LNCaP clone FGC (cell line): ENCODE results near the gene UNCX.

Source experiments
- DNase-seq: peaks from one replicate; pipeline ENCODE4 v3.0.0-alpha.2; 2011; ENCODE audit warnings: low read depth
- H3K4me3 ChIP-seq: 2 replicates; pipeline ENCODE4 v1.5.1; 2011; ENCODE audit warnings: mild to moderate bottlenecking, low read depth, low read length, control low read depth
- TF ChIP-seq, protein P1 (sequence below): IDR thresholded peaks from 2 replicates; pipeline ENCODE4 v1.5.1; 2012; ENCODE audit warnings: mild to moderate bottlenecking; ENCODE audit not compliant: control insufficient read depth, insufficient read depth; ENCODE audit errors: extremely low read depth

Gene UNCX

GRCh38 chr7:1226186-1226901, 6.3 kb upstream of the UNCX start:
- TF ChIP-seq, protein P1, sequence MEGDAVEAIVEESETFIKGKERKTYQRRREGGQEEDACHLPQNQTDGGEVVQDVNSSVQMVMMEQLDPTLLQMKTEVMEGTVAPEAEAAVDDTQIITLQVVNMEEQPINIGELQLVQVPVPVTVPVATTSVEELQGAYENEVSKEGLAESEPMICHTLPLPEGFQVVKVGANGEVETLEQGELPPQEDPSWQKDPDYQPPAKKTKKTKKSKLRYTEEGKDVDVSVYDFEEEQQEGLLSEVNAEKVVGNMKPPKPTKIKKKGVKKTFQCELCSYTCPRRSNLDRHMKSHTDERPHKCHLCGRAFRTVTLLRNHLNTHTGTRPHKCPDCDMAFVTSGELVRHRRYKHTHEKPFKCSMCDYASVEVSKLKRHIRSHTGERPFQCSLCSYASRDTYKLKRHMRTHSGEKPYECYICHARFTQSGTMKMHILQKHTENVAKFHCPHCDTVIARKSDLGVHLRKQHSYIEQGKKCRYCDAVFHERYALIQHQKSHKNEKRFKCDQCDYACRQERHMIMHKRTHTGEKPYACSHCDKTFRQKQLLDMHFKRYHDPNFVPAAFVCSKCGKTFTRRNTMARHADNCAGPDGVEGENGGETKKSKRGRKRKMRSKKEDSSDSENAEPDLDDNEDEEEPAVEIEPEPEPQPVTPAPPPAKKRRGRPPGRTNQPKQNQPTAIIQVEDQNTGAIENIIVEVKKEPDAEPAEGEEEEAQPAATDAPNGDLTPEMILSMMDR = no peak
- no peak for DNase-seq
- no peak overlapping the region for H3K4me3 ChIP-seq

GRCh38 chr7:1227071-1227804, 5.4 kb upstream of the UNCX start:
- TF ChIP-seq, protein P1 = no peak
- no peak for DNase-seq
- no peak overlapping the region for H3K4me3 ChIP-seq

GRCh38 chr7:1227814-1228544, 4.7 kb upstream of the UNCX start:
- TF ChIP-seq, protein P1 = no peak
- no peak for DNase-seq
- H3K4me3 ChIP-seq = no peak overlapping the region

- DNase-seq = no peak
- H3K4me3 ChIP-seq = no peak overlapping the region
- TF ChIP-seq, protein P1 = no peak
Measured at GRCh38 chr7:1228545-1229201, 4.0 kb upstream of the UNCX start.

GRCh38 chr7:1229202-1229947, 3.3 kb upstream of the UNCX start:
- TF ChIP-seq, protein P1 = no peak
- H3K4me3 ChIP-seq = no peak overlapping the region
- DNase-seq = no peak

- no peak overlapping the region for H3K4me3 ChIP-seq
- no peak for DNase-seq
Measured at GRCh38 chr7:1229956-1230355, 2.7 kb upstream of the UNCX start.

More at GRCh38 chr7:1229956-1230355, 2.7 kb upstream of the UNCX start:
- TF ChIP-seq, protein P1 = no peak
